ENCODE results near the gene VPS8.

DNA sequence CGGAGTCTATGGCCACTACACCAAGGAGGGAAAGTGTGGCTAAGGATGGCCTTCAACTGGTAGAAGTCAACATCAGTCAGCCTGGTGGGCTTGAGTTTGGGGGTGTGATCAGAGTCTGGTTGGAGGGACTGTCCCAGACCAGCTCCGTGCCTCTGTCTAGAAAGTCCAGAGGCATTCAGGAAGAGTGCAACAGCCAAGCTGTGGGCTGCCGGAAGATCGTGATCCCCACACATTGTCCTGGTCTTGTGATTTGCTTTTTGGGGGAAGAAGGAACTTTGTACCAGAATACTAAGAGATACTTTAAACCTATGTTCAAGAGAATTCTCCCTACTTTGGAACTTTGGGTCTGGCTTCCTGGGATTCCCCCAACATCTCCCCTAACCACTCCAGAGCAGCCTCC lies 47.8 kb upstream of the VPS8 start:
- no peak for TF ChIP-seq YY1 (IDR thresholded peaks at IDR 0.05; ENCODE audit: low read depth)
- TF ChIP-seq, protein P1, sequence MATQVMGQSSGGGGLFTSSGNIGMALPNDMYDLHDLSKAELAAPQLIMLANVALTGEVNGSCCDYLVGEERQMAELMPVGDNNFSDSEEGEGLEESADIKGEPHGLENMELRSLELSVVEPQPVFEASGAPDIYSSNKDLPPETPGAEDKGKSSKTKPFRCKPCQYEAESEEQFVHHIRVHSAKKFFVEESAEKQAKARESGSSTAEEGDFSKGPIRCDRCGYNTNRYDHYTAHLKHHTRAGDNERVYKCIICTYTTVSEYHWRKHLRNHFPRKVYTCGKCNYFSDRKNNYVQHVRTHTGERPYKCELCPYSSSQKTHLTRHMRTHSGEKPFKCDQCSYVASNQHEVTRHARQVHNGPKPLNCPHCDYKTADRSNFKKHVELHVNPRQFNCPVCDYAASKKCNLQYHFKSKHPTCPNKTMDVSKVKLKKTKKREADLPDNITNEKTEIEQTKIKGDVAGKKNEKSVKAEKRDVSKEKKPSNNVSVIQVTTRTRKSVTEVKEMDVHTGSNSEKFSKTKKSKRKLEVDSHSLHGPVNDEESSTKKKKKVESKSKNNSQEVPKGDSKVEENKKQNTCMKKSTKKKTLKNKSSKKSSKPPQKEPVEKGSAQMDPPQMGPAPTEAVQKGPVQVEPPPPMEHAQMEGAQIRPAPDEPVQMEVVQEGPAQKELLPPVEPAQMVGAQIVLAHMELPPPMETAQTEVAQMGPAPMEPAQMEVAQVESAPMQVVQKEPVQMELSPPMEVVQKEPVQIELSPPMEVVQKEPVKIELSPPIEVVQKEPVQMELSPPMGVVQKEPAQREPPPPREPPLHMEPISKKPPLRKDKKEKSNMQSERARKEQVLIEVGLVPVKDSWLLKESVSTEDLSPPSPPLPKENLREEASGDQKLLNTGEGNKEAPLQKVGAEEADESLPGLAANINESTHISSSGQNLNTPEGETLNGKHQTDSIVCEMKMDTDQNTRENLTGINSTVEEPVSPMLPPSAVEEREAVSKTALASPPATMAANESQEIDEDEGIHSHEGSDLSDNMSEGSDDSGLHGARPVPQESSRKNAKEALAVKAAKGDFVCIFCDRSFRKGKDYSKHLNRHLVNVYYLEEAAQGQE (IDR thresholded peaks at IDR 0.05; ENCODE audit: low read depth): no peak
- no peak for TF ChIP-seq EGR1 (IDR thresholded peaks at IDR 0.05)
- TF ChIP-seq EP300 (IDR thresholded peaks at IDR 0.05; ENCODE audit: borderline replicate concordance): no peak
- TF ChIP-seq TEAD4 (IDR thresholded peaks at IDR 0.05): no peak
- no peak for TF ChIP-seq CEBPB (IDR thresholded peaks at IDR 0.05)
- TF ChIP-seq CREB1 (IDR thresholded peaks at IDR 0.05; ENCODE audit: low read depth): no peak
- no peak for TF ChIP-seq FOXM1 (IDR thresholded peaks at IDR 0.05; ENCODE audit: borderline replicate concordance, low read depth)
- TF ChIP-seq RAD21 (IDR thresholded peaks at IDR 0.05; ENCODE audit: low read depth): no peak
- TF ChIP-seq ZBTB7A (IDR thresholded peaks at IDR 0.05; ENCODE audit: low read depth): no peak
- TF ChIP-seq TAF1 (IDR thresholded peaks at IDR 0.05; ENCODE audit: low read depth): no peak
